Endothelial cell of umbilical vein (primary cell): ENCODE data around the gene TTF2. TPM values are rescaled to one million over a fixed set of nuclear protein-coding genes. Genes with fewer than 3 reads are reported as not detected.
"Not testable (repeated sequence)": the region's sequence is repeated elsewhere in the genome, so short reads cannot be mapped to it uniquely, and the experiment has no call there.

ENCODE experiments used
- BruUV-seq: library from RNA; stranded (reverse); fragments of 400-500 nt; replicated peaks from 2 replicates; lab custom pipeline; 2021; lab: Mats Ljungman, UMichigan
- CTCF ChIA-PET: fragments of 300-600, 350-600 bp; sonication (Branson Sonifier 250); formaldehyde crosslinking; loops from one replicate; lab custom pipeline; 2021; ENCODE audit warnings: antibody characterized with exemption, inconsistent platforms; lab: Charles Lee
- POLR2A ChIA-PET: fragments of 300-600, 350-600 bp; sonication (Branson Sonifier 250); formaldehyde crosslinking; loops from one replicate; lab custom pipeline; 2021; ENCODE audit warnings: antibody characterized with exemption, inconsistent platforms; lab: Charles Lee
- DNase-seq: peaks from one replicate; pipeline ENCODE4 v3.0.0-alpha.2; 2011; ENCODE audit warnings: low read depth, low spot score
- FAIRE-seq: peaks from 2 replicates; lab custom pipeline; 2011; peaks lifted over from hg19 to GRCh38; lab: Jason Lieb, UNC
- H2AFZ ChIP-seq: 2 replicates; pipeline ENCODE4 v1.6.0; 2012; ENCODE audit warnings: low read depth, low read length, control low read depth, inconsistent platforms
- H3K27ac ChIP-seq: 2 replicates; pipeline ENCODE4 v1.5.1; 2011; ENCODE audit warnings: low read depth, mild to moderate bottlenecking, control low read depth, low read length, moderate library complexity; ENCODE audit not compliant: insufficient read depth
- H3K27me3 ChIP-seq, 2 experiments: 2 replicates each; pipeline versions ENCODE4 v1.6.0 to v1.6.1; 2011; ENCODE audit warnings: low read length in 2 of 2, mixed read lengths in 1 of 2; ENCODE audit not compliant: control insufficient read depth in 2 of 2, insufficient read depth in 2 of 2
- H3K36me3 ChIP-seq, 2 experiments: 2 replicates in 1 of 2; 3 replicates in 1 of 2; pipeline ENCODE4 v1.5.1; 2011; ENCODE audit warnings: low read length in 2 of 2, mild to moderate bottlenecking in 1 of 2, moderate library complexity in 1 of 2; ENCODE audit not compliant: control insufficient read depth in 2 of 2, insufficient read depth in 2 of 2; ENCODE audit errors: extremely low read depth in 1 of 2
- H3K4me1 ChIP-seq: 3 replicates; pipeline ENCODE4 v1.5.1; 2011; ENCODE audit warnings: mild to moderate bottlenecking, low read length; ENCODE audit not compliant: control insufficient read depth, insufficient read depth; ENCODE audit errors: extremely low read depth
- H3K4me2 ChIP-seq: 2 replicates; pipeline ENCODE4 v1.6.1; 2011; ENCODE audit warnings: low read length, control low read depth, mixed read lengths; ENCODE audit not compliant: insufficient read depth
- H3K4me3 ChIP-seq, 3 experiments: fragments of 200-600 bp in 1 of 3; sonication (generic), shearing (Covaris generic) in 1 of 3; replicated peaks in 1 of 3; 2 replicates each; pipeline ENCODE4 v1.5.1; 2011 to 2016; ENCODE audit warnings: control low read depth in 3 of 3, low read length in 3 of 3, mild to moderate bottlenecking in 2 of 3, inconsistent platforms in 1 of 3, low read depth in 1 of 3, moderate library complexity in 1 of 3; ENCODE audit not compliant: insufficient read depth in 1 of 3
- H3K79me2 ChIP-seq: 2 replicates; pipeline ENCODE4 v1.6.0; 2012; ENCODE audit warnings: low read length, inconsistent platforms; ENCODE audit not compliant: control insufficient read depth, insufficient read depth
- H3K9ac ChIP-seq: replicated peaks from 2 replicates; pipeline ENCODE3; 2011; ENCODE audit warnings: low read length, control low read depth; ENCODE audit not compliant: insufficient read depth; ENCODE audit errors: extremely low read depth
- H3K9me1 ChIP-seq: replicated peaks from 3 replicates; pipeline ENCODE4 v1.6.0; 2011; ENCODE audit warnings: mild to moderate bottlenecking, low read length; ENCODE audit not compliant: control insufficient read depth, insufficient read depth; ENCODE audit errors: extremely low read depth
- H3K9me3 ChIP-seq: replicated peaks from 2 replicates; pipeline ENCODE4 v1.5.1; 2012; ENCODE audit warnings: low read length, inconsistent platforms; ENCODE audit not compliant: control insufficient read depth, insufficient read depth
- H4K20me1 ChIP-seq: replicated peaks from 2 replicates; pipeline ENCODE3; 2011; ENCODE audit warnings: mild to moderate bottlenecking, low read length; ENCODE audit not compliant: control insufficient read depth, insufficient read depth; ENCODE audit errors: extremely low read depth
- EZH2 ChIP-seq: IDR thresholded peaks from 2 replicates; pipeline ENCODE4 v1.6.1; 2012; ENCODE audit warnings: borderline replicate concordance, low read depth, mild to moderate bottlenecking, moderate library complexity, low read length, inconsistent platforms; ENCODE audit not compliant: severe bottlenecking
- FOS ChIP-seq: IDR thresholded peaks from 2 replicates; pipeline ENCODE4 v1.6.1; 2011; ENCODE audit warnings: mild to moderate bottlenecking, low read length, moderate library complexity, borderline replicate concordance; ENCODE audit not compliant: insufficient read depth
- GATA2 ChIP-seq: IDR thresholded peaks from 2 replicates; pipeline ENCODE4 v1.7.0; 2011; ENCODE audit warnings: low read depth, mild to moderate bottlenecking, moderate library complexity, mixed read lengths, low read length; ENCODE audit not compliant: insufficient read length, insufficient read depth
- JUN ChIP-seq: IDR thresholded peaks from 2 replicates; pipeline ENCODE4 v1.6.1; 2011; ENCODE audit warnings: borderline replicate concordance, low read depth; ENCODE audit not compliant: insufficient read length, insufficient read depth
- MAX ChIP-seq: IDR thresholded peaks from 2 replicates; pipeline ENCODE4 v1.6.1; 2011; ENCODE audit not compliant: insufficient read depth, insufficient read length
- MYC ChIP-seq: IDR thresholded peaks from one replicate; pipeline ENCODE4 v1.6.1; 2011; ENCODE audit warnings: mild to moderate bottlenecking, low read depth, low read length
- POLR2A ChIP-seq: IDR thresholded peaks from 2 replicates; pipeline ENCODE4 v1.6.1; 2012; ENCODE audit warnings: low read depth, mild to moderate bottlenecking, control low read depth, low read length
- POLR2AphosphoS5 ChIP-seq: IDR thresholded peaks from 2 replicates; pipeline ENCODE4 v1.6.1; 2012; ENCODE audit warnings: low read depth, mild to moderate bottlenecking, control low read depth, low read length, moderate library complexity; ENCODE audit not compliant: insufficient read depth
- dilution Hi-C: fragments of 300-500 bp; cut with MboI; formaldehyde crosslinking; loops from one replicate; pipeline ENCODE4 v1.15.0; 2019; ENCODE audit warnings: low sequenced_read_pairs; ENCODE audit not compliant: extremely low pct_ligation_motif_present
- intact Hi-C: fragments of 100-400 bp; cut with micrococcal nuclease; formaldehyde crosslinking; loops from one replicate; pipeline ENCODE4 v1.10.0; 2022
- polyA plus RNA-seq, 4 experiments: library from polyadenylated mRNA; depleted of rRNA in 3 of 4; stranded (reverse) in 3 of 4; unstranded in 1 of 4; fragments of >200 nt; gene quantifications; 2 replicates each; pipeline versions ENCODE4 v1.2.1 to v1.2.3, GENCODE V29; 2011 to 2012; ENCODE audit warnings: missing spikeins in 1 of 4
- total RNA-seq: library from RNA; stranded (reverse); gene quantifications from 2 replicates; pipeline ENCODE4 v1.2.3, GENCODE V29; 2021
- TF ChIP-seq, protein P1 (sequence below), 2 donors: IDR thresholded peaks; 1 replicate in 1 of 2; 2 replicates in 1 of 2; pipeline ENCODE4 v1.5.1; 2011; ENCODE audit warnings: low read length in 2 of 2, mild to moderate bottlenecking in 2 of 2, moderate library complexity in 2 of 2, control low read depth in 1 of 2, inconsistent platforms in 1 of 2, low read depth in 1 of 2; ENCODE audit not compliant: insufficient read depth in 1 of 2; ENCODE audit errors: extremely low read depth in 1 of 2

The TTF2 gene
- total and polyA plus RNA-seq, 2 donors (not counting 3 experiments of a cell fraction or from before 2014, with no cell fraction given) = 8.8 to 44.4 TPM

- no peak overlapping the region for H3K27ac ChIP-seq
- FAIRE-seq = no peak
- POLR2A ChIA-PET = no interaction called here
- H3K4me3 ChIP-seq = no peak overlapping the region
- BruUV-seq = no TSS peak
- peaks cover 10% of the 10 kb centered on the region for H3K4me1 ChIP-seq
- no peaks in the 10 kb centered on the region for H3K36me3 ChIP-seq
- no peak overlapping the region for H3K4me2 ChIP-seq
- H3K27me3 ChIP-seq = no peaks in the 10 kb centered on the region
- H2AFZ ChIP-seq = no peak overlapping the region
- no peaks in the 10 kb centered on the region for H3K9me1 ChIP-seq
- DNase-seq = no peak
- dilution Hi-C loops (no loop called here), intact Hi-C loops (no loop called here)
- CTCF ChIA-PET = interaction anchor here (1.1 to 5.6 kb wide), 4 partner anchors 11 to 50 kb away, joined by 3 to 50 read pairs (median 13); no protein-coding TSS in a partner anchor
- TF ChIP-seq MYC = no peak
- H3K9ac ChIP-seq = no peak overlapping the region
- H3K79me2 ChIP-seq = no peaks in the 10 kb centered on the region
- H4K20me1 ChIP-seq = no peaks in the 10 kb centered on the region
- H3K9me3 ChIP-seq = no peaks in the 10 kb centered on the region
Observed at GRCh38 chr1:117117697-117118096, 57.6 kb downstream of the TTF2 start.

DNA sequence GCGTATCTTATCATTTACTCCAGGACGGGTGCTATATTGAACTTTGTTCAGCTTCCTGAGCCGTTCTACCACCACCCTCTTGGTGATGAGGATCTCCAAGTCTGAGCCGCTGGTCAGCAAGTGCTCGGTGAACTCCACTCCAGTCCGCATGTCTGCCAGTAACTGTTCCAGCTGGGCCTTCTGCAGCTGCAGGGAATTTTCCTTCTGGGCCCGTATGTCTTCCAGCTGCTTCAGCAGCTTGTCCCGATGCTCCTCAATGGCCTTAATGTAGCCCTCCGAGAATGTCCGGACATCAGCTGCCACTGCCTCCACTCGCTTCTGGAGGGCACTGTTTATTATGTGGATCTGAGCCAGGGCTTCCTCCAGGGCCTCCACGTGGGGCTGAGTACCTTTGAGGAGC, 58.0 kb downstream of the TTF2 start:
- Histone ChIP-seq H3K27me3 (no peaks in the 10 kb centered on the region), H3K4me2 (no peak overlapping the region), H4K20me1 (no peaks in the 10 kb centered on the region), H3K79me2 (no peaks in the 10 kb centered on the region), H3K4me1 (peaks cover 10% of the 10 kb centered on the region), H3K36me3 (no peaks in the 10 kb centered on the region), H2AFZ (no peak overlapping the region), H3K9me3 (no peaks in the 10 kb centered on the region), H3K27ac (no peak overlapping the region), H3K9ac (no peak overlapping the region), H3K4me3 (no peak overlapping the region), H3K9me1 (no peaks in the 10 kb centered on the region)
- no peak for TF ChIP-seq EZH2
- no peak for TF ChIP-seq POLR2A
- TF ChIP-seq, protein P1, sequence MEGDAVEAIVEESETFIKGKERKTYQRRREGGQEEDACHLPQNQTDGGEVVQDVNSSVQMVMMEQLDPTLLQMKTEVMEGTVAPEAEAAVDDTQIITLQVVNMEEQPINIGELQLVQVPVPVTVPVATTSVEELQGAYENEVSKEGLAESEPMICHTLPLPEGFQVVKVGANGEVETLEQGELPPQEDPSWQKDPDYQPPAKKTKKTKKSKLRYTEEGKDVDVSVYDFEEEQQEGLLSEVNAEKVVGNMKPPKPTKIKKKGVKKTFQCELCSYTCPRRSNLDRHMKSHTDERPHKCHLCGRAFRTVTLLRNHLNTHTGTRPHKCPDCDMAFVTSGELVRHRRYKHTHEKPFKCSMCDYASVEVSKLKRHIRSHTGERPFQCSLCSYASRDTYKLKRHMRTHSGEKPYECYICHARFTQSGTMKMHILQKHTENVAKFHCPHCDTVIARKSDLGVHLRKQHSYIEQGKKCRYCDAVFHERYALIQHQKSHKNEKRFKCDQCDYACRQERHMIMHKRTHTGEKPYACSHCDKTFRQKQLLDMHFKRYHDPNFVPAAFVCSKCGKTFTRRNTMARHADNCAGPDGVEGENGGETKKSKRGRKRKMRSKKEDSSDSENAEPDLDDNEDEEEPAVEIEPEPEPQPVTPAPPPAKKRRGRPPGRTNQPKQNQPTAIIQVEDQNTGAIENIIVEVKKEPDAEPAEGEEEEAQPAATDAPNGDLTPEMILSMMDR (IDR thresholded peaks at IDR 0.05; ENCODE audit: extremely low read depth in 1 of 2, insufficient read depth in 1 of 2, low read depth in 1 of 2, low read length in 2 of 2) = no peak
- TF ChIP-seq POLR2AphosphoS5 = no peak
- no peak for TF ChIP-seq JUN
- no peak for TF ChIP-seq GATA2
- no peak for TF ChIP-seq MAX
- no peak for TF ChIP-seq MYC
- TF ChIP-seq FOS = no peak
- DNase-seq (no peak), FAIRE-seq (no peak)
- intact Hi-C loops = no loop called here
- dilution Hi-C loops = no loop called here
- POLR2A ChIA-PET = no interaction called here
- CTCF ChIA-PET = interaction anchor here (1.1 to 5.6 kb wide), 4 partner anchors 10 to 51 kb away, joined by 3 to 50 read pairs (median 14); no protein-coding TSS in a partner anchor
- no TSS peak for BruUV-seq

GRCh38 chr1:117119144-117119543, 59.0 kb downstream of the TTF2 start:
- H3K36me3 ChIP-seq, H4K20me1 ChIP-seq, H3K4me2 ChIP-seq, DNase-seq, BruUV-seq, H3K4me3 ChIP-seq, H3K27ac ChIP-seq, H3K4me1 ChIP-seq, dilution Hi-C loops, H3K9ac ChIP-seq, H3K9me1 ChIP-seq, POLR2A ChIA-PET, H3K27me3 ChIP-seq, H3K9me3 ChIP-seq, FAIRE-seq, H2AFZ ChIP-seq, H3K79me2 ChIP-seq, intact Hi-C loops: not testable (repeated sequence)
- CTCF ChIA-PET = interaction anchor here (1.1 to 5.6 kb wide), 5 partner anchors 9 to 42 kb away, joined by 3 to 50 read pairs (median 4); no protein-coding TSS in a partner anchor
